AG09319 (cell line): ENCODE measurements around the gene KCTD8.

ENCODE experiments used
- DNase-seq: peaks from one replicate; pipeline ENCODE4 v3.0.0-alpha.2; 2010; ENCODE audit warnings: low read depth; ENCODE audit errors: extremely low read depth
- CTCF ChIP-seq: IDR thresholded peaks from 2 replicates; pipeline ENCODE4 v1.5.1; 2011; ENCODE audit warnings: low read depth, mild to moderate bottlenecking, inconsistent platforms, low read length, moderate library complexity

Gene KCTD8

GRCh38 chr4:44165938-44166337 lies 282.7 kb downstream of the KCTD8 start:
- no peak for DNase-seq
- no peak for TF ChIP-seq CTCF

- DNase-seq, result no peak
- no peak for TF ChIP-seq CTCF
Observed at GRCh38 chr4:44162538-44163270, 285.9 kb downstream of the KCTD8 start.

GRCh38 chr4:44161756-44162155 lies 286.9 kb downstream of the KCTD8 start:
- no peak for DNase-seq
- TF ChIP-seq CTCF, result no peak

GRCh38 chr4:44160776-44161367 lies 287.7 kb downstream of the KCTD8 start:
- TF ChIP-seq CTCF, result no peak
- DNase-seq, result no peak

- DNase-seq, result no peak
- TF ChIP-seq CTCF, result no peak
Observed at GRCh38 chr4:44159991-44160390, 288.6 kb downstream of the KCTD8 start.

- DNase-seq, result no peak
- no peak for TF ChIP-seq CTCF
Observed at GRCh38 chr4:44157611-44158277, 290.9 kb downstream of the KCTD8 start.

DNA sequence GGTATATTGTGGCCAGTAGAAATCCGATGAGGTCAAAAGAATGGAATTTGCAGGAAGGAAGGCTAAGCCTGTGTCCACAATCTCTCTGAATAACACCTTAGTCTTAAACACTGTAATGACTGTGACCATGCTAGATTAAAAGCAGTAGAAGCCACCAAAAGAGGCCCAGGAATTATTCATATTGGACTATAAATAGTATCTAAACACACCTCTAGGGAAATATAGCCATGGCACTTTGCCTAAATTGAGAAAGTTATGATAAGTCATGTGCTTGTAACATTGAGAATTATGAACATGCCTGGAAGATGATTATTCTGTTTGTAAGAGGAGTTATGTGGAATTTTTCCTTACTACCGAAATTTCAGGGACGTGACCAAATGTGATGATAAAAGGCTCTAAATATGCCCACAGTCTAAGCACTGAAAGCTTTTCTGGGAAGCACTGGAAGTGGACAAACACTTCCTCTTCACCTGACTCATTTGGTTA lies 298.5 kb downstream of the KCTD8 start:
- DNase-seq, result no peak
- no peak for TF ChIP-seq CTCF
